IMR-90 (cell line): ENCODE data around the gene PEX10.

ENCODE experiments used
- CEBPB ChIP-seq: IDR thresholded peaks from 2 replicates; pipeline ENCODE4 v1.6.1; 2012; ENCODE audit warnings: low read depth, low read length, improper control_type of control experiment
- CHD1 ChIP-seq: IDR thresholded peaks from 2 replicates; pipeline ENCODE4 v1.6.1; 2012; ENCODE audit warnings: low read depth, low read length, improper control_type of control experiment
- CTCF ChIP-seq: conservative IDR thresholded peaks from 2 replicates; pipeline ENCODE4 v1.5.1; 2012; ENCODE audit warnings: mild to moderate bottlenecking, low read depth, low read length, improper control_type of control experiment
- MAFK ChIP-seq: IDR thresholded peaks from 2 replicates; pipeline ENCODE4 v1.6.1; 2012; ENCODE audit warnings: low read depth, low read length, improper control_type of control experiment
- MAZ ChIP-seq: IDR thresholded peaks from 2 replicates; pipeline ENCODE4 v1.6.1; 2012; ENCODE audit warnings: low read depth, mild to moderate bottlenecking, low read length, improper control_type of control experiment, moderate library complexity, borderline replicate concordance
- MXI1 ChIP-seq: IDR thresholded peaks from 2 replicates; pipeline ENCODE4 v1.6.1; 2012; ENCODE audit warnings: low read depth, mild to moderate bottlenecking, low read length, moderate library complexity, borderline replicate concordance
- POLR2A ChIP-seq: IDR thresholded peaks from 2 replicates; pipeline ENCODE4 v1.6.1; 2012; ENCODE audit warnings: mild to moderate bottlenecking, low read depth, low read length
- RAD21 ChIP-seq: IDR thresholded peaks from 2 replicates; pipeline ENCODE4 v1.6.1; 2012; ENCODE audit warnings: low read length, improper control_type of control experiment
- RFX5 ChIP-seq: IDR thresholded peaks from 2 replicates; pipeline ENCODE4 v1.8.0; 2012; ENCODE audit warnings: low read depth, mild to moderate bottlenecking, low read length, moderate library complexity
- USF2 ChIP-seq: fragments of 150-350 bp; IDR thresholded peaks from 2 replicates; pipeline ENCODE4 v1.6.1; 2017; ENCODE audit warnings: mild to moderate bottlenecking, antibody characterized with exemption, low read length, low read depth

GRCh38 chr1:2426540-2426939 is 14.2 kb upstream of the PEX10 start:
- TF ChIP-seq CTCF, result no peak
- no peak for TF ChIP-seq POLR2A
- no peak for TF ChIP-seq CHD1
- no peak for TF ChIP-seq RAD21
- no peak for TF ChIP-seq CEBPB
- TF ChIP-seq USF2, result no peak
- TF ChIP-seq MXI1, result no peak
- no peak for TF ChIP-seq MAZ
- TF ChIP-seq RFX5, result no peak
- no peak for TF ChIP-seq MAFK
